ENCODE data around the gene LCORL. TPM values are rescaled to one million over a fixed set of nuclear protein-coding genes. Genes with fewer than 3 reads are reported as not detected.

LCORL gene
- total RNA-seq, 4 donors from 2014 or later, result 16.0 to 23.8 (median 18.5) TPM

DNA sequence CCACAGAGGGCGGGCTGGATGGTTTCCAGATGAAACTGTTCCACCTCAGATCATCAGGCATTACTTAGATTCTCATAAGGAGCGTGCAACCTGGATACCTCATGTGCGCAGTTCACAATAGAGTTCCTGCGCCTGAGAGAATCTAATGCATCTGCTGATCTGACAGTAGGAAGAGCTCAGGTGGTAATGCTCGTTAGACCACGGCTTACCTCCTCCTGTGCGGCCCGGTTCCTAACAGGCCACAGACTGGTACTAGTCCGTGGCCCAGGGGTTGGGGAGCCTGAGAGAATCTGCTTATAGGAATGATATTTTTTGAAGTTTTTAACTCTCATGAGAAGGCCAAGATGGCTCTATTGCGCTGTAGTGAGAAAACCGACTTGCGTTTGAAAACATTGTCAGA is 205.4 kb downstream of the LCORL start:
- TF ChIP-seq CTCF (IDR thresholded peaks at IDR 0.05; ENCODE audit: low read depth), result no peak

- no peak for TF ChIP-seq CTCF (IDR thresholded peaks at IDR 0.05; ENCODE audit: low read depth)
These were observed 207.4 kb downstream of the LCORL start for GRCh38 chr4:17814140-17814539.

- no peak for TF ChIP-seq CTCF (IDR thresholded peaks at IDR 0.05; ENCODE audit: low read depth)
These were observed 208.8 kb downstream of the LCORL start for GRCh38 chr4:17812801-17813200.

- no peak for TF ChIP-seq CTCF (IDR thresholded peaks at IDR 0.05; ENCODE audit: low read depth)
These were observed 209.4 kb downstream of the LCORL start for GRCh38 chr4:17812125-17812524.

DNA sequence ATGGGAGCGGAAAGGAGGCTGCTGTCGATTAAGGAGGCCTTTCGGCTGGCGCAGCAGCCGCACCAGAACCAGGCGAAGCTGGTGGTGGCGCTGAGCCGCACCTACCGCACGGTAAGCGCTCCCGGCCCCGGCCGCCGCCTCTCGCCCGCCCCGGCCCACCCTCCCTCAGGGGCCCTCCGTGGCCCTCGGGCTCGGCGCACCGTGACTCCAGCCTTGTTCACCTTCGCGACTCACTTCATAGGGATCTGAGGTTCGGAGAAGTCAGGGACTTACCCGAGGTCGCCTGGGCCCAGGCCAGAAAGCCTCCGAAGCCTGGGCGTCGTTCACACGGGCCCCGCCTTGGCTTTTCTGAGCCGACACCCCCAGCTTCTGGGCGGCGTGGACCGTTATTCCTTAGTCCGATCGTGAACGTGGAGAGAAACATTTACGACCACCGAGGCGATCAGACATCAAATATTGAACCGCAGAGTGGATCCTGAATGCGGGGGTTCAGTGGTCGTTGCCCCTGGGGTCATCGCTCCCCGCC is 210.4 kb downstream of the LCORL start:
- TF ChIP-seq CTCF (IDR thresholded peaks at IDR 0.05; ENCODE audit: low read depth), result no peak

GRCh38 chr4:17810260-17811077 is 211.1 kb downstream of the LCORL start, which contains the start of the genes DCAF16 and NCAPG:
DCAF16 (minus strand) TSS chr4:17810757; CDS start chr4:17804141, 6,616 bp downstream.
NCAPG (plus strand) TSS chr4:17810979; CDS start chr4:17811078, 99 bp downstream.
- no peak for TF ChIP-seq CTCF (IDR thresholded peaks at IDR 0.05; ENCODE audit: low read depth)

DNA sequence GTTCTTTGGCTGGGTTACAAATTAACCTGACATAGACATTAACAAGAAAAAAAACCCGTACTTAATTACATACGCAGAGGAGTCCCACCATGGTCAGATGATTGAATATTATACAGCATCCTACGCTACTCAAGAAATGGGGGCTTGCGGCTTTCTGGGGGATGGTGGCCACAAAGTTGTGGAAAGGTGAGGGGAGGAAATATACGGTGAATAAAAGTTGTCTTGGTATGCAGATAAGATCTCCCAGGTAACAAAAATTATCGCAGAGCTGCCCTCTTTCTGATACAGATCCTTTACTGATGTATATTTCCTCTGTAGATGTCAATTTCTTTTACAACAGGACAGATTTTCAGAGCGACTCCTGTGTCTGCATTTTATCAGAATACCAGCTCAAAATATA is 211.9 kb downstream of the LCORL start:
- no peak for TF ChIP-seq CTCF (IDR thresholded peaks at IDR 0.05; ENCODE audit: low read depth)
